Gastroesophageal sphincter (tissue), 3 donors: ENCODE data around the gene DCTN3.
"Not testable (repeated sequence)": the region's sequence is repeated elsewhere in the genome, so short reads cannot be mapped to it uniquely, and the experiment has no call there.

Experiments
- CTCF ChIP-seq, 4 experiments: fragments of 200-600 bp in 2 of 4; fragments of 450-650 bp in 2 of 4; sonication (generic) in 1 of 4; IDR thresholded peaks; one replicate each; pipeline ENCODE4 v1.5.1; 2017 to 2019; ENCODE audit warnings: antibody characterized with exemption in 4 of 4, mild to moderate bottlenecking in 2 of 4, moderate library complexity in 2 of 4
- EP300 ChIP-seq: sonication (generic); formaldehyde crosslinking; IDR thresholded peaks from one replicate; pipeline ENCODE4 v1.6.1; 2017; ENCODE audit warnings: antibody characterized with exemption, mild to moderate bottlenecking
- POLR2A ChIP-seq, 2 donors: fragments of 450-650 bp; IDR thresholded peaks; one replicate each; pipeline ENCODE4 v1.6.1; 2017; ENCODE audit warnings: antibody characterized with exemption in 2 of 2, mild to moderate bottlenecking in 2 of 2, moderate library complexity in 1 of 2
- POLR2AphosphoS5 ChIP-seq: sonication (generic); formaldehyde crosslinking; IDR thresholded peaks from one replicate; pipeline ENCODE4 v1.6.1; 2017; ENCODE audit warnings: antibody characterized with exemption

- not testable (repeated sequence) for TF ChIP-seq CTCF (IDR thresholded peaks at IDR 0.05); POLR2A (IDR thresholded peaks at IDR 0.05); POLR2AphosphoS5; EP300
Observed at GRCh38 chr9:34639322-34639721, 19.0 kb upstream of the DCTN3 start.
